ENCODE measurements around the gene HDGFL2. TPM values are rescaled to one million over a fixed set of nuclear protein-coding genes. Genes with fewer than 3 reads are reported as not detected.

HDGFL2 gene
- total RNA-seq, 1 experiment from 2014 or later = 108 TPM

- Histone ChIP-seq H4K5ac (ENCODE audit: insufficient read length, low read depth, low read length) (no peak overlapping the region), H3K56ac (ENCODE audit: insufficient read length, low read depth, low read length) (no peak overlapping the region), H4K8ac (replicated peaks; ENCODE audit: insufficient read length, low read depth, low read length) (no peak overlapping the region), H3K9me3 (ENCODE audit: control insufficient read depth, low read depth, low read length) (no peaks in the 10 kb centered on the region), H3K27ac (ENCODE audit: insufficient read length, low read depth, low read length) (no peak overlapping the region), H4K91ac (ENCODE audit: insufficient read length, low read depth, low read length) (no peak overlapping the region), H2AK5ac (ENCODE audit: insufficient read length, low read length) (no peak overlapping the region), H3K14ac (ENCODE audit: insufficient read depth, low read length) (no peak overlapping the region), H2BK12ac (ENCODE audit: insufficient read length, low read depth, low read length) (no peak overlapping the region), H2BK20ac (ENCODE audit: low read depth, low read length, poor library complexity, severe bottlenecking) (no peak overlapping the region), H3K9ac (ENCODE audit: extremely low read depth, insufficient read length, low read length) (no peak overlapping the region), H3K79me1 (ENCODE audit: insufficient read depth, low read depth, low read length, poor library complexity, severe bottlenecking) (no peaks in the 10 kb centered on the region), H4K20me1 (ENCODE audit: control insufficient read depth, insufficient read depth, insufficient read length) (peaks cover 2% of the 10 kb centered on the region), H3K4me1 (ENCODE audit: insufficient read depth, low read length) (no peaks in the 10 kb centered on the region), H3K18ac (ENCODE audit: insufficient read length, low read depth, low read length) (no peak overlapping the region), H3K27me3 (ENCODE audit: insufficient read depth, low read length) (no peaks in the 10 kb centered on the region), H3K23ac (ENCODE audit: insufficient read length, low read depth, low read length) (no peak overlapping the region), H3K4me2 (ENCODE audit: insufficient read depth, insufficient read length, low read length) (no peak overlapping the region), H3K4ac (ENCODE audit: low read depth, low read length) (no peak overlapping the region), H2BK120ac (ENCODE audit: low read depth, low read length, poor library complexity, severe bottlenecking) (no peak overlapping the region), H2AFZ (ENCODE audit: low read length) (no peak overlapping the region), H2BK15ac (ENCODE audit: low read depth, low read length) (no peak overlapping the region), H3T11ph (ENCODE audit: low read length) (no peak overlapping the region), H3K23me2 (ENCODE audit: insufficient read length, low read depth, low read length, poor library complexity, severe bottlenecking) (no peaks in the 10 kb centered on the region), H2BK5ac (ENCODE audit: insufficient read length, low read length) (no peak overlapping the region), H3K79me2 (ENCODE audit: insufficient read depth, low read length) (no peaks in the 10 kb centered on the region)
- Mint-ChIP-seq H3K9me3 (no peaks in the 10 kb centered on the region), H3K27ac (no peak overlapping the region; a peak in 1 of 7 replicates), H3K36me3 (ENCODE audit: insufficient read depth in 1 of 3, low read depth in 3 of 3) (peaks cover 21 to 61% (median 51%) of the 10 kb centered on the region in 3 experiments), H3K4me3 (no peak overlapping the region; a peak in 1 of 5 replicates), H3K27me3 (ENCODE audit: low read depth) (no peaks in the 10 kb centered on the region; the same call in 1 of the 2 replicates), H3K4me1 (0 out of 4 replicates have a peak, but pooled peaks cover 0 to 5% of the 10 kb centered on the region in 2 experiments)
- no peak for DNase-seq
- TF ChIP-seq CTCF (conservative IDR thresholded peaks at IDR 0.05) = no peak
- no CpG with 5 or more reads among the region's 36 CpGs for WGBS (ENCODE audit: extremely low coverage, insufficient read length, low lambda C conversion rate)
Measured at GRCh38 chr19:4444765-4445741, 27.0 kb upstream of the HDGFL2 start.

Measured in H9 (cell line).